GM10266 (cell line): ENCODE data around the gene RERE.
A peak's percentile ranks its signal among the peaks of the same experiment; 100 is the strongest.

Experiments used
- DNase-seq: peaks from one replicate; pipeline ENCODE4 v3.0.0; 2012; ENCODE audit errors: extremely low spot score
- TF ChIP-seq, protein P1 (sequence below): IDR thresholded peaks from 2 replicates; pipeline ENCODE4 v1.5.1; 2012; ENCODE audit warnings: mild to moderate bottlenecking, low read depth; ENCODE audit not compliant: control insufficient read depth, insufficient read depth; ENCODE audit errors: missing control alignments

The RERE gene

DNA sequence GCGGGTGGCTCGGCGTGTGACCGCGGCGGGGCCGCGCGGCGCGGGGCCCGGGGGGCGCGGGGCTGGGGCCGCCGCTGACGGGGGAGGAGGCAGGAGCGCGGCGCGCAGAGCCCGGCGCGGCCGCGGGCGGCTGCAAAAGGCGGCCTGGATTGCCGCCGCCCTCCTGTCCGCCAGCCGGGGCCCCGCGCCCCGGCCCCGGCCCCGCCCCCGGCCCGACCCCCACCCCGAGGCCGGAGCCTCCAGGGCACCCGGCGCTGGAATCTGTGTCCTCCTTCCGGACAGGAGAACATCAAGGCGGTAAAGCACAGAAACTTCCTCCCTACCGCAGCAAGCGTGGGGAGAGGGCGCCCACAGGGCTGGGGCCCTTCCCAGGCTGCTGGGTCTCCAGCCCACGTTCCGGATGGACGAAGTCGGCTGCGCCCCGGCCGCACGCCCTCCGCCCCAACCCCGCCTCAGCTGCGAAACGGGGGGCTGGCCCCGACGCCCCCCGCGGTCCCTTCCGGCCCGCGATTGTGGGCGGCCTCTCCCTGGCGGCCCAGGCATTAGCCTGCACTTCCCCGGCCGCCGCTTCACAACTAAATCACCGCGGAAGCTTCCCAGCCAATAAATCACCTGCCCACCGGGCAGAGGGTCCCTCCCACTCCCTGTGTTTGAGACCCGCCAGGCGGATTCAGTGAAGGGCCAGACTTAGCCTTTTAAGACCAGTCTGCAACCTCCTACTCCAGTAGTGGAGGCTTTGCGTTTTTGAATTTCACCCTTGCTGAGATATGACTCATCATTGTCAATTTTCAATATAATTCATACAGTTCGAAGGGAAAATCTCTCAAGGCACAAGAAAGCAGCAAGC lies 393.5 kb downstream of the RERE start:
- TF ChIP-seq, protein P1, sequence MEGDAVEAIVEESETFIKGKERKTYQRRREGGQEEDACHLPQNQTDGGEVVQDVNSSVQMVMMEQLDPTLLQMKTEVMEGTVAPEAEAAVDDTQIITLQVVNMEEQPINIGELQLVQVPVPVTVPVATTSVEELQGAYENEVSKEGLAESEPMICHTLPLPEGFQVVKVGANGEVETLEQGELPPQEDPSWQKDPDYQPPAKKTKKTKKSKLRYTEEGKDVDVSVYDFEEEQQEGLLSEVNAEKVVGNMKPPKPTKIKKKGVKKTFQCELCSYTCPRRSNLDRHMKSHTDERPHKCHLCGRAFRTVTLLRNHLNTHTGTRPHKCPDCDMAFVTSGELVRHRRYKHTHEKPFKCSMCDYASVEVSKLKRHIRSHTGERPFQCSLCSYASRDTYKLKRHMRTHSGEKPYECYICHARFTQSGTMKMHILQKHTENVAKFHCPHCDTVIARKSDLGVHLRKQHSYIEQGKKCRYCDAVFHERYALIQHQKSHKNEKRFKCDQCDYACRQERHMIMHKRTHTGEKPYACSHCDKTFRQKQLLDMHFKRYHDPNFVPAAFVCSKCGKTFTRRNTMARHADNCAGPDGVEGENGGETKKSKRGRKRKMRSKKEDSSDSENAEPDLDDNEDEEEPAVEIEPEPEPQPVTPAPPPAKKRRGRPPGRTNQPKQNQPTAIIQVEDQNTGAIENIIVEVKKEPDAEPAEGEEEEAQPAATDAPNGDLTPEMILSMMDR, result no peak
- peak; percentile 71 for DNase-seq

DNA sequence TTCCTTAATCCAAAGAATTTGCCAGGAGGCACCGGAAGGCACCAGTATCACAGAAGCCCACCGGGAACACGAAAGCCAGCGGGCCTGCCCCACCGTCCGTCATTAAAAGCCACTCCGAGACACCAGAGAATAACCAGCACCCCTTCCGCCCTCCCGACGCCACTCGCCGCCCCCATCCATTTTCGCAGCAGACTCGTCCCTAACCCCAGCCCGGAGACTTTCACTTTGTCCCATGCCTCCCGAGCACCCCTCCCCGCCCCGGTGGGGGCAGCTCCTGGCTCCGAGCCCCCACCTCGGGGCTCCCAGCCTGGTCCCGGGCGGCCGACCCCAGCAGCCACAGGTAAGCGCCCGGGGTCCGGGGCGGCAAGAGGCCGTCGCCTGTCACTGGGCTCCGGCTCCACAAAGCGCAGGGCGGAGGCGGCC lies 394.2 kb downstream of the RERE start:
- TF ChIP-seq, protein P1, result no peak

GRCh38 chr1:8422510-8423268 lies 394.8 kb downstream of the RERE start:
- peak; percentile 26 for DNase-seq
- TF ChIP-seq, protein P1, result no peak

More for the DNA sequence above, 394.2 kb downstream of the RERE start:
- DNase-seq, result peak; percentile 57

GRCh38 chr1:8421721-8422120 lies 395.7 kb downstream of the RERE start:
- TF ChIP-seq, protein P1, result no peak
- no peak for DNase-seq

DNA sequence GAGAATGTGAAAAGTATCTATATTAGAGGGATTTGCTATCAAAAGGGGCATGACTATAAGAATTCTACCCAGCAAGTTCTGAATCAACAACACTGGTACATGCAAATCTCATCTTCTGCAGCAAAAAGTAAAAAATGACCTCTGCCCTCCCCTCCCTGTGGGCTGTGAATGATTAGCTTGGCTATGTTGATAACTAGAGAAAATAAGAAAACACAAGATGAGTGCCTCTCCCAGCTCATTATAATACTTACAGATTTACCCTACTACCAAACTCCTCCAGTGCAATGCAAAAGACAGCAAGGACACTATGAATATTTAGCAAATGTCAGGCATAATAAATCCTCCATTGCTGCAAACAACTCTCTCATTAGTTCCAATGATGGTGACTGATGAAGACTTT lies 397.1 kb downstream of the RERE start:
- TF ChIP-seq, protein P1, result no peak
- DNase-seq, result no peak

GRCh38 chr1:8419861-8420260 lies 397.6 kb downstream of the RERE start:
- DNase-seq, result no peak
- TF ChIP-seq, protein P1, result no peak

DNA sequence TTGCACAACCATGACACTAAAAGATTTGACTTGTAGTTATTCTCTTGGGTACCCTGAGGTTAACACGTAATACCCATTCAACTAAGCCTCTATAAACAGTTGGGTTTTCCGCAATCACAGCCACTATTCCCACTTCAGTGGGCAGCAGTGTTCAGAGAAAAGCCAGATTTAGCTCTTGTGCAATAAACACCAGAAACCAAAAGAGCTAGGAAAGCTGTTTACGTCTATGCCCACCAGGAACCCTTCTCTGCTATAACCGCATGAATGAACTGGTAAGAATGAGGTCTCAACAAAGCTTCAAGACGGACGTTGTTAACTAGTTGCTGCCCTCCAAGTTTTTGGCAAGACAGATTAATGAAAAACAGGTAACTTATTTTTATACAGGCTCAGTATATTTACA lies 398.3 kb downstream of the RERE start:
- TF ChIP-seq, protein P1, result no peak
- no peak for DNase-seq
